ENCODE results near the gene CACNA1B. TPM values are rescaled to one million over a fixed set of nuclear protein-coding genes. Genes with fewer than 3 reads are reported as not detected.

Gene CACNA1B
- total RNA-seq, 1 donor from 2014 or later, result 0.13 TPM

GRCh38 chr9:138100711-138101350 is 223.2 kb downstream of the CACNA1B start:
- no peaks in the 10 kb centered on the region for H3K27me3 Mint-ChIP-seq (ENCODE audit: unreplicated experiment)
- H3K27ac Mint-ChIP-seq (ENCODE audit: unreplicated experiment), result no peak overlapping the region
- H3K4me1 Mint-ChIP-seq (ENCODE audit: unreplicated experiment), result no peaks in the 10 kb centered on the region
- peaks cover 2% of the 10 kb centered on the region for H3K9me3 Mint-ChIP-seq (ENCODE audit: unreplicated experiment)
- no peaks in the 10 kb centered on the region for H3K36me3 Mint-ChIP-seq (ENCODE audit: unreplicated experiment)
- DNase-seq (ENCODE audit: extremely low spot score, unreplicated experiment), result peak; percentile 84
- H3K4me3 Mint-ChIP-seq (ENCODE audit: unreplicated experiment), result no peak overlapping the region
- no peak for TF ChIP-seq CTCF (IDR thresholded peaks at IDR 0.05)

- peak; percentile 78 for DNase-seq (ENCODE audit: extremely low spot score, unreplicated experiment)
These were observed 224.1 kb downstream of the CACNA1B start for GRCh38 chr9:138101444-138102234.

GRCh38 chr9:138102246-138103051 is 224.9 kb downstream of the CACNA1B start:
- Mint-ChIP-seq H3K4me1 (ENCODE audit: unreplicated experiment) (no peaks in the 10 kb centered on the region), H3K27me3 (ENCODE audit: unreplicated experiment) (no peaks in the 10 kb centered on the region), H3K9me3 (ENCODE audit: unreplicated experiment) (peaks cover 4% of the 10 kb centered on the region), H3K27ac (ENCODE audit: unreplicated experiment) (no peak overlapping the region), H3K36me3 (ENCODE audit: unreplicated experiment) (no peaks in the 10 kb centered on the region), H3K4me3 (ENCODE audit: unreplicated experiment) (no peak overlapping the region)
- no peak for TF ChIP-seq CTCF (IDR thresholded peaks at IDR 0.05)
- peak; percentile 71 for DNase-seq (ENCODE audit: extremely low spot score, unreplicated experiment)

More at GRCh38 chr9:138101444-138102234, 224.1 kb downstream of the CACNA1B start:
- H3K36me3 Mint-ChIP-seq (ENCODE audit: unreplicated experiment), result no peaks in the 10 kb centered on the region
- no peaks in the 10 kb centered on the region for H3K4me1 Mint-ChIP-seq (ENCODE audit: unreplicated experiment)
- TF ChIP-seq CTCF (IDR thresholded peaks at IDR 0.05), result no peak
- H3K9me3 Mint-ChIP-seq (ENCODE audit: unreplicated experiment), result peaks cover under 1% of the 10 kb centered on the region
- no peak overlapping the region for H3K4me3 Mint-ChIP-seq (ENCODE audit: unreplicated experiment)
- no peak overlapping the region for H3K27ac Mint-ChIP-seq (ENCODE audit: unreplicated experiment)
- no peaks in the 10 kb centered on the region for H3K27me3 Mint-ChIP-seq (ENCODE audit: unreplicated experiment)

- no peaks in the 10 kb centered on the region for H3K36me3 Mint-ChIP-seq (ENCODE audit: unreplicated experiment)
- no peak overlapping the region for H3K4me3 Mint-ChIP-seq (ENCODE audit: unreplicated experiment)
- no peaks in the 10 kb centered on the region for H3K27me3 Mint-ChIP-seq (ENCODE audit: unreplicated experiment)
- TF ChIP-seq CTCF (IDR thresholded peaks at IDR 0.05), result no peak
- DNase-seq (ENCODE audit: extremely low spot score, unreplicated experiment), result peak; percentile 76
- H3K4me1 Mint-ChIP-seq (ENCODE audit: unreplicated experiment), result no peaks in the 10 kb centered on the region
- H3K9me3 Mint-ChIP-seq (ENCODE audit: unreplicated experiment), result peaks cover 4% of the 10 kb centered on the region
- no peak overlapping the region for H3K27ac Mint-ChIP-seq (ENCODE audit: unreplicated experiment)
These were observed 225.7 kb downstream of the CACNA1B start for GRCh38 chr9:138103111-138103848.

Data from osteocyte (in vitro differentiated cells).